T-helper 2 cell treated with Interferon-gamma antibody and Interleukin-4, amounts not matched to agents 5 μg/mL and 100 μg/mL, for 36 hours (primary cell): ENCODE measurements around the gene FGGY.
"Not testable (repeated sequence)": the region's sequence is repeated elsewhere in the genome, so short reads cannot be mapped to it uniquely, and the experiment has no call there.

Source experiments
- DNase-seq: peaks from one replicate; pipeline ENCODE4 v3.0.0; 2021; ENCODE audit warnings: low spot score
- H3K27ac Mint-ChIP-seq: one replicate; pipeline ENCODE4 v1.8.0; 2021; ENCODE audit warnings: mild to moderate bottlenecking, mixed read lengths
- H3K27me3 Mint-ChIP-seq: one replicate; pipeline ENCODE4 v1.8.0; 2021; ENCODE audit warnings: low read depth, mixed read lengths
- H3K36me3 Mint-ChIP-seq: one replicate; pipeline ENCODE4 v1.8.0; 2021; ENCODE audit warnings: low read depth, mixed read lengths
- H3K4me1 Mint-ChIP-seq: one replicate; pipeline ENCODE4 v1.8.0; 2021; ENCODE audit warnings: low read depth, mixed read lengths
- H3K4me3 Mint-ChIP-seq: one replicate; pipeline ENCODE4 v1.8.0; 2022; ENCODE audit warnings: mild to moderate bottlenecking, moderate library complexity, mixed read lengths
- H3K9me3 Mint-ChIP-seq: one replicate; pipeline ENCODE4 v1.8.0; 2021; ENCODE audit warnings: mixed read lengths

FGGY gene

GRCh38 chr1:59570524-59570923, 273.6 kb downstream of the FGGY start:
- H3K4me3 Mint-ChIP-seq: peak overlapping the region; percentile 45
- H3K36me3 Mint-ChIP-seq: peaks cover 7% of the 10 kb centered on the region
- H3K4me1 Mint-ChIP-seq: peaks cover 41% of the 10 kb centered on the region
- no peak overlapping the region for H3K27ac Mint-ChIP-seq
- DNase-seq: peak; percentile 23
- H3K9me3 Mint-ChIP-seq: peaks cover 7% of the 10 kb centered on the region
- H3K27me3 Mint-ChIP-seq: peaks cover 12% of the 10 kb centered on the region

GRCh38 chr1:59574085-59574484, 277.2 kb downstream of the FGGY start:
- peaks cover 12% of the 10 kb centered on the region for H3K9me3 Mint-ChIP-seq
- peaks cover 7% of the 10 kb centered on the region for H3K36me3 Mint-ChIP-seq
- H3K27me3 Mint-ChIP-seq: peaks cover 10% of the 10 kb centered on the region
- H3K4me3 Mint-ChIP-seq: no peak overlapping the region
- peaks cover 31% of the 10 kb centered on the region for H3K4me1 Mint-ChIP-seq
- DNase-seq: no peak
- H3K27ac Mint-ChIP-seq: no peak overlapping the region

- Mint-ChIP-seq H3K4me3 (no peak overlapping the region), H3K27ac (no peak overlapping the region), H3K27me3 (peaks cover 2% of the 10 kb centered on the region), H3K9me3 (peaks cover 12% of the 10 kb centered on the region), H3K36me3 (peaks cover 7% of the 10 kb centered on the region), H3K4me1 (peaks cover 2% of the 10 kb centered on the region)
- DNase-seq: no peak
Observed at GRCh38 chr1:59577774-59578173, 280.9 kb downstream of the FGGY start.

GRCh38 chr1:59579222-59579621, 282.3 kb downstream of the FGGY start:
- Mint-ChIP-seq H3K9me3 (peaks cover 7% of the 10 kb centered on the region), H3K4me3 (no peak overlapping the region), H3K27ac (no peak overlapping the region), H3K4me1 (no peaks in the 10 kb centered on the region), H3K36me3 (peaks cover 2% of the 10 kb centered on the region), H3K27me3 (peaks cover under 1% of the 10 kb centered on the region)
- DNase-seq: no peak

GRCh38 chr1:59580257-59580656, 283.4 kb downstream of the FGGY start:
- Mint-ChIP-seq H3K4me1 (no peaks in the 10 kb centered on the region), H3K9me3 (peaks cover 5% of the 10 kb centered on the region), H3K4me3 (no peak overlapping the region), H3K27ac (no peak overlapping the region), H3K36me3 (no peaks in the 10 kb centered on the region), H3K27me3 (no peaks in the 10 kb centered on the region)
- no peak for DNase-seq

- not testable (repeated sequence) for DNase-seq, H3K27ac Mint-ChIP-seq, H3K4me3 Mint-ChIP-seq, H3K27me3 Mint-ChIP-seq, H3K36me3 Mint-ChIP-seq, H3K4me1 Mint-ChIP-seq, H3K9me3 Mint-ChIP-seq
Observed at GRCh38 chr1:59592410-59592809, 295.5 kb downstream of the FGGY start.

GRCh38 chr1:59592924-59593323, 296.0 kb downstream of the FGGY start:
- H3K36me3 Mint-ChIP-seq: no peaks in the 10 kb centered on the region
- no peak overlapping the region for H3K4me3 Mint-ChIP-seq

GRCh38 chr1:59593798-59594790, 297.2 kb downstream of the FGGY start:
- no peak for DNase-seq
- H3K36me3 Mint-ChIP-seq: no peaks in the 10 kb centered on the region
- no peak overlapping the region for H3K27ac Mint-ChIP-seq
- no peak overlapping the region for H3K4me3 Mint-ChIP-seq
- H3K4me1 Mint-ChIP-seq: no peaks in the 10 kb centered on the region
- H3K9me3 Mint-ChIP-seq: peaks cover 4% of the 10 kb centered on the region
- no peaks in the 10 kb centered on the region for H3K27me3 Mint-ChIP-seq

More at GRCh38 chr1:59592924-59593323, 296.0 kb downstream of the FGGY start:
- Mint-ChIP-seq H3K27ac (no peak overlapping the region), H3K4me1 (no peaks in the 10 kb centered on the region), H3K27me3 (no peaks in the 10 kb centered on the region), H3K9me3 (peaks cover 4% of the 10 kb centered on the region)
- no peak for DNase-seq

GRCh38 chr1:59595774-59596173, 298.9 kb downstream of the FGGY start:
- H3K4me1 Mint-ChIP-seq: no peaks in the 10 kb centered on the region

GRCh38 chr1:59596432-59596831, 299.5 kb downstream of the FGGY start:
- no peak overlapping the region for H3K4me3 Mint-ChIP-seq
- H3K27me3 Mint-ChIP-seq: no peaks in the 10 kb centered on the region
- no peaks in the 10 kb centered on the region for H3K9me3 Mint-ChIP-seq
- H3K4me1 Mint-ChIP-seq: no peaks in the 10 kb centered on the region
- no peak overlapping the region for H3K27ac Mint-ChIP-seq
- no peaks in the 10 kb centered on the region for H3K36me3 Mint-ChIP-seq
- DNase-seq: no peak

More at GRCh38 chr1:59595774-59596173, 298.9 kb downstream of the FGGY start:
- H3K9me3 Mint-ChIP-seq: no peaks in the 10 kb centered on the region
- H3K4me3 Mint-ChIP-seq: no peak overlapping the region
- H3K36me3 Mint-ChIP-seq: no peaks in the 10 kb centered on the region
- no peak overlapping the region for H3K27ac Mint-ChIP-seq
- DNase-seq: no peak
- H3K27me3 Mint-ChIP-seq: no peaks in the 10 kb centered on the region

- Mint-ChIP-seq H3K4me1 (no peaks in the 10 kb centered on the region), H3K4me3 (no peak overlapping the region), H3K36me3 (no peaks in the 10 kb centered on the region), H3K9me3 (no peaks in the 10 kb centered on the region), H3K27ac (no peak overlapping the region), H3K27me3 (no peaks in the 10 kb centered on the region)
- no peak for DNase-seq
Observed at GRCh38 chr1:59596956-59597355, 300.1 kb downstream of the FGGY start.

- H3K27me3 Mint-ChIP-seq: no peaks in the 10 kb centered on the region
- no peak overlapping the region for H3K27ac Mint-ChIP-seq
- H3K36me3 Mint-ChIP-seq: no peaks in the 10 kb centered on the region
- DNase-seq: no peak
- H3K4me1 Mint-ChIP-seq: no peaks in the 10 kb centered on the region
- H3K9me3 Mint-ChIP-seq: no peaks in the 10 kb centered on the region
- no peak overlapping the region for H3K4me3 Mint-ChIP-seq
Observed at GRCh38 chr1:59597420-59598119, 300.7 kb downstream of the FGGY start.

GRCh38 chr1:59598120-59598440, 301.2 kb downstream of the FGGY start:
- Mint-ChIP-seq H3K27me3 (no peaks in the 10 kb centered on the region), H3K4me3 (no peak overlapping the region), H3K4me1 (no peaks in the 10 kb centered on the region), H3K9me3 (no peaks in the 10 kb centered on the region), H3K36me3 (no peaks in the 10 kb centered on the region), H3K27ac (no peak overlapping the region)
- DNase-seq: no peak

- H3K4me1 Mint-ChIP-seq: no peaks in the 10 kb centered on the region
- no peak overlapping the region for H3K4me3 Mint-ChIP-seq
- H3K36me3 Mint-ChIP-seq: no peaks in the 10 kb centered on the region
- H3K27ac Mint-ChIP-seq: no peak overlapping the region
- no peaks in the 10 kb centered on the region for H3K27me3 Mint-ChIP-seq
- no peaks in the 10 kb centered on the region for H3K9me3 Mint-ChIP-seq
- DNase-seq: no peak
Observed at GRCh38 chr1:59601041-59601441, 304.1 kb downstream of the FGGY start.
